Hematopoietic multipotent progenitor cell (in vitro differentiated cells): Measurements from ENCODE around the gene SNAPC1. TPM values are rescaled to one million over a fixed set of nuclear protein-coding genes. Genes with fewer than 3 reads are reported as not detected.

ENCODE experiments used
- DNase-seq, 3 donors: peaks; one replicate each; pipeline ENCODE4 v3.0.0-alpha.2; 2011 to 2015; ENCODE audit warnings: low read depth in 2 of 3, low spot score in 2 of 3
- total RNA-seq: library from RNA; depleted of rRNA; stranded (reverse); fragments of >200 nt; gene quantifications from one replicate; pipeline ENCODE4 v1.2.3, GENCODE V29; 2012

SNAPC1 gene
- total RNA-seq, 1 donor: 2.7 TPM

DNA sequence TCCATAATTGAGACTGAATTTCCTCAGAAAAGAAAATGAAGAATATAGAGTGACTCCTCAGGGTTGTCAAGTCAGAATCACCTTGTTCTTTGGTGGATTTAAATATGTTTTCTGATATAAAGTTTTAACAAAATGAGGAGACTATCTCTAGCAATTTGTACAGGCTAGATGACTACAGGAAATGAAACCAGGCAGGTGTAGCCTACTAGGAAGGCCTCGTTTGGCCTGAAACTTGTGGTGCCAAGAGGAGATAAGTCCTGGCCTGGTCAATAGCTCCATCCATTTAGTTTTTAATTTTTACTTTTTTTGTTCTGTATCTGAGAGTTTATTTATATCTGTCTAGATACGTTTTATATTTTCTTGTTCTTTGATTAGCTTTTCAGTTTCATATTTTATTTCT lies 41.5 kb downstream of the SNAPC1 start:
- no peak for DNase-seq

GRCh38 chr14:61805451-61805850 lies 43.2 kb downstream of the SNAPC1 start:
- DNase-seq: no peak

- DNase-seq: no peak
Measured at GRCh38 chr14:61811882-61812346, 49.7 kb downstream of the SNAPC1 start.

DNA sequence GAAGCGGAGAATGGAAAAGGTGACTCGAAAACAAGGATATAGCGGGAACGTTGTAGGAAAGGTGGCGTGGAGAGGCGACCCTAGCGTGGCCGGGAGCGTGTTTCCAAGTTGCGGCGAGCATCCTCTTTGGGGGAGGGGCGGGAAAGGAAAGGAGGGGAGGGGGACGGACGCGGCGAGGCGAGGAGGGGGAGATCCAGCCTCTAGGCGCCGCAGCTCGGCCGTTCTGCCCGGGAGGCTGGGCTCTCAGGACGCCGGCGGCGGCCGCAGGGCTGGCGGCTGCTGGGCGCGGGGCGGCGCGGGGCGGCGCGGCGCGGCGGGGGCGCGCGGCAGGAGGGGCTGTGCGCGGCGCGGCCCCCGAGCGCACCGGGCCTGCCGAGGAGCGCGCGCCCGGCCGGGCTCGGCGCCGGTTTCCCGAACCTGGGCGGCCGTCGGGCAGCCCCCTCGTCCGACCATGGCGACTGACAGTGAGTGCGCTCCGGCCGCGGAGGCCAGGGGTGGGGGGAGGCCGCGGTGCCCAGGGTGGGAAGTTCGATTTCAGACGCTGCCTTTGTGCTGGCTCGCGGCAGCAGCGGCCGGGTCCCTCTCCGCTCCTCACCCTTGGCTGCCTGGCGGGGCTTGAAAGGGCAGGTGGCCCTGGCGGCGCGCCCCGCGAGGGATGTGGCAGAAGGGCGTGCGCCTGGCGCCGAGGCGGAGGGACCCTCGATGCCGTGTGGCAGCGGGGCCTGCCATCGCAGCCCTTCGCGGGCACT lies 50.3 kb downstream of the SNAPC1 start, which contains the start of gene SYT16:
Gene SYT16, plus strand, starts transcription at position 357 of the 749 bp plus-strand sequence.
- peak in 2 of 3 donors; percentile 9 to 27 for DNase-seq

GRCh38 chr14:61813096-61813606 lies 50.9 kb downstream of the SNAPC1 start:
- DNase-seq: no peak

GRCh38 chr14:61822458-61822857 lies 60.2 kb downstream of the SNAPC1 start:
- DNase-seq: no peak

DNA sequence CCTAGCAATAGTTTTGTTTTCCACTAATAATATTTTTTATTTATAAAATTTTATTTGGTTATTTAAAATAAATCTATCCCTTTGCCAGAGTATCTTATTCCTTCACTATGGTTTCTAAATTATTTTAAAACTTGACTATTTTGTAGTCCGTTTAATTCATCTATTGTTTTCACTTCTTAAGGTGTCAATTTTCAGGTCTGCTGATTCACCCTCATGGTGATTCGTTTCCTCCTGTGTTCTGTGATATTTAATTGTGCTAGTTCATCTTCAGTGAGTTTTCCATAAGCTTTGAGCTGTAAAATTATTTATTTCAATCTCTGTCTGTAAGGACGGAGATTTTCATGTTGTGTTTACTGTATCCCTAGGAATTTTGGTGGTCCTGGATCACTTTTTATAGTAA lies 70.6 kb downstream of the SNAPC1 start:
- no peak for DNase-seq

DNA sequence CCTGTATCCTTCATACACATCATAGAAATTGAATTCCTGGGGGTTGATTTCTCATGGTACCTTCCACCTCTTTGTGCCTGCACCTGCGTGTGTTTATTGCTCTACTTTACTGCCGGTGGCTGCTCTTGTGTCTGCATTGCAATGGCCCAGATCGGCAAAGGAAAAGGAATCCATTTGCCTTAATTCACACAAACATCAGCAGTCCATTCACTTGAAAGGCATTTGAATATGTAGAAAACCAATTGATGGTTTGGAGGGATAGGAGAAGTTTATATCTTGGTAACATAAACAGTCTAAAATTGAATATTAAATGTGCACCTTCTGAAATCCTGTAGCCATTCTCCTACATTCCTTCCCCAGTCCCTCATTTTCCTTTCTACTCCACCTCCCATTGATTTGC lies 74.0 kb downstream of the SNAPC1 start:
- no peak for DNase-seq

DNA sequence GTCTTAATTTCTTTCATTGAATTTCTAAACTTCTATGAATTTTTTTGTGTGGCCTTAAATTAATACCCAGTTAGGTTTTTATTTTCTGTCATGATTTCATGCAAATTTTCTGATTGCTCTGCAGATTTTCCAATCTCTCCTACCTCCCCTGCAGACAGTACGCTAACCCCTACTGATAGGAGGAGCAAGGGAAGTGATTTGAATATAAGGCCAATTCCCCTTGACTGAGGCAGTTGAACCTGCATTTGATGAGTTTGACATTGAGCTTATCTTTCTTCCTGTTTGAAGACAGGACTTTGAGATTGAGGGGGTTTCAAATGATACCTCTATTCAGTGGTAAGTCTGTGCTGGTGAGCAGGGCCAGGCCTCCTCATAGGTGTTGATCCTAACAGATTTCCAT lies 74.6 kb downstream of the SNAPC1 start:
- no peak for DNase-seq

DNA sequence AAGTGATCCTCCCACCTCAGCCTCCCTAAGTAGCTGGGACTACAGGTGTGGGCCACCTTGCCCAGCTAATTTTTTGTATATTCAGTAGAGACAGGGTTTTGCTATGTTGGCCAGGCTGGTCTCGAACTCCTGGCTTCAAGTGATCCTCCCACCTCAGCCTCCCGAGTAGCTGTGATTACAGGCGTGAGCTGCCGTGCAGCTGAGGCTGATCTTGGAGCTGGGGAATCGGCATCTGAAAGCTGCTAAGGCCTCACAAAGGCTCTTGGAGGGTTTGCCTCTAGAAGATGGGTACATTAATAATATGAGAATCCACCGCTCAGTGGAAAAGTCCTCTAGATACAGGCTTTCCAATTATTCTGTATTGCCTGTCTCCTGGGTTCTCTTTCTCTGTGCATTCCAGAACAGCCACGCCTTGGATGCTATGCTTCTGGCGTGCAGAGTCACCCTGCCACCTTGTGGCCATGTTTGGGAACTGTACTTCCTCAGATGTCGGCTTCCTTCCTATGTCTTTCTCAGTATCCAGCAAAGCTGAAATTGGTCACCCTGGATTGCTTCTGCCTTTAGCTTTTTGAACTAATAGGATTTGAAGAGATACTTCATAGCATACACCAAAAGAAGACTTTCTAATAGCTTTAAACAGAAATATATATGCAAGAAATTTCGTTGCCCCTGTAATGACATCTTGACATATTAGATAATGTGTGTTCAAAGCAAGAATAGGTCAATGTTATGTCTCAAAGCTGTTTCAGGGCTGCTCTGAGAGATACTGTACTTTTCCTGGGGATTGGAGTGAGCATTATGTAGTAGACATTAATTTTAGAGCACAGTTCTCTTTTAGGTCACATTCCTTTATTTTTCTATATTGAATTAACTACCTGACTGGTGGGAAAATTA lies 75.4 kb downstream of the SNAPC1 start:
- peak; percentile 52 to 81 (median 68) for DNase-seq

GRCh38 chr14:61838661-61839245 lies 76.5 kb downstream of the SNAPC1 start:
- no peak for DNase-seq

- no peak for DNase-seq
Measured at GRCh38 chr14:61839507-61839906, 77.3 kb downstream of the SNAPC1 start.

GRCh38 chr14:61841145-61841544 lies 78.9 kb downstream of the SNAPC1 start:
- DNase-seq: no peak

Other genes starting within 250 kb of the SNAPC1 start
- gene HIF1A, start 66.9 kb upstream of the SNAPC1 start, total RNA-seq: 75.1 TPM
- under 0.01 TPM for gene SYT16, start 50.3 kb downstream of the SNAPC1 start, total RNA-seq